ENCODE data around the gene PLCB1.

PLCB1 gene

GRCh38 chr20:8330785-8331695, 199.0 kb downstream of the PLCB1 start:
- Histone ChIP-seq H3K27me3 (replicated peaks in 2 of 5; ENCODE audit: control insufficient read depth in 4 of 5, insufficient read depth in 5 of 5, low read length in 4 of 5) (no peaks in the 10 kb centered on the region), H3K4me1 (ENCODE audit: control extremely low read depth in 1 of 4, control insufficient read depth in 4 of 4, insufficient read depth in 4 of 4, low read length in 3 of 4) (peaks cover 0 to 17% (median 11%) of the 10 kb centered on the region in 4 experiments), H3K36me3 (ENCODE audit: control insufficient read depth in 4 of 4, insufficient read depth in 4 of 4, low read length in 3 of 4) (no peaks in the 10 kb centered on the region), H3K9me3 (ENCODE audit: control extremely low read depth in 1 of 5, control insufficient read depth in 4 of 5, insufficient read depth in 2 of 5, low read depth in 1 of 5, low read length in 4 of 5) (no peaks in the 10 kb centered on the region), H3K4me3 (ENCODE audit: control insufficient read depth in 1 of 7, extremely low read depth in 1 of 7, insufficient read depth in 4 of 7, low read depth in 2 of 7, low read length in 6 of 7) (peak overlapping the region in 1 of 7 experiments; percentile 30), H3K27ac (ENCODE audit: insufficient read depth in 1 of 2, low read depth in 1 of 2, low read length in 2 of 2, poor library complexity in 1 of 2, severe bottlenecking in 2 of 2) (no peak overlapping the region)
- ChIA-PET POLR2A (no interaction called here), CTCF (interaction anchor here (0.7 to 1.3 kb wide), 3 partner anchors 17 to 390 kb away, joined by 3 to 5 read pairs (median 3); no protein-coding TSS in a partner anchor)
- no CpG with 5 or more reads among the region's 3 CpGs for WGBS (ENCODE audit: insufficient coverage)
- DNase-seq = peak; percentile 40 to 84 (median 72)

DNA sequence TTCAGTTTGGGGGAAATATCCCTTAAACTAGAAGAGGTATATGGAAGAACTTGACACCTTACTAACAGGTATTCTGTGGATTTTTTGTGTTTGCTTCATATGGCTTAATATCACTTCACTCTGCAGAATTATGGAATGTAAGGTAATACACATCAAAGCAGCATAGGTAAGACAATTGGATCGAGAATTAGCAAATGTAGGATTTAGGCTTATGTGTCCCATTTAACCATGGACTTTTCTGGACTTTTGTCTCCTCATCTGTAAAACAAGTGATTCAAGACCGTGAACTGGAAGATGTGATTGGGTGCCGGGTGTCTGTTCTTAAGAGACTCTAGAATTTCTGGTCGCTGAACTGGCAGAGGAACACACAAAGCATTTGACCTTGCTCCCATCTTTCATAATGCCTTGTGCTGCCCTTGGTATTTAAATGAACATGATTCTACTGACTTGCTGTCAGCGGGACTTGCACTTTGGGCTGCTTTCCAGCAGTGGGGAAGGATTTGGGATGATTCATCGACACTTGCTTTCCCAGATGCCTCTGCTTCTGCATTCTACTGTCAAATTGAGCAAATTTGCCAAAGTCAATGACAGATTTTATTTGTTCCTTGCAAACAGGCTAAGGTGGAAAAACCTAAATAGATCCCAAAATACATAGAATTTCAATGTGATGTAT, 199.8 kb downstream of the PLCB1 start:
- no peak for DNase-seq
- Histone ChIP-seq H3K36me3 (ENCODE audit: control insufficient read depth in 4 of 4, insufficient read depth in 4 of 4, low read length in 3 of 4) (no peaks in the 10 kb centered on the region), H3K27me3 (replicated peaks in 2 of 5; ENCODE audit: control insufficient read depth in 4 of 5, insufficient read depth in 5 of 5, low read length in 4 of 5) (no peaks in the 10 kb centered on the region), H3K27ac (ENCODE audit: insufficient read depth in 1 of 2, low read depth in 1 of 2, low read length in 2 of 2, poor library complexity in 1 of 2, severe bottlenecking in 2 of 2) (no peak overlapping the region), H3K4me3 (ENCODE audit: control insufficient read depth in 1 of 7, extremely low read depth in 1 of 7, insufficient read depth in 4 of 7, low read depth in 2 of 7, low read length in 6 of 7) (peak overlapping the region in 1 of 7 experiments; percentile 30), H3K9me3 (ENCODE audit: control extremely low read depth in 1 of 5, control insufficient read depth in 4 of 5, insufficient read depth in 2 of 5, low read depth in 1 of 5, low read length in 4 of 5) (no peaks in the 10 kb centered on the region), H3K4me1 (ENCODE audit: control extremely low read depth in 1 of 4, control insufficient read depth in 4 of 4, insufficient read depth in 4 of 4, low read length in 3 of 4) (peaks cover 0 to 17% (median 11%) of the 10 kb centered on the region in 4 experiments)
- WGBS (ENCODE audit: insufficient coverage) = 100% methylated on average over 5 of the region's 6 CpGs
- ChIA-PET CTCF (no interaction called here), POLR2A (no interaction called here)

DNA sequence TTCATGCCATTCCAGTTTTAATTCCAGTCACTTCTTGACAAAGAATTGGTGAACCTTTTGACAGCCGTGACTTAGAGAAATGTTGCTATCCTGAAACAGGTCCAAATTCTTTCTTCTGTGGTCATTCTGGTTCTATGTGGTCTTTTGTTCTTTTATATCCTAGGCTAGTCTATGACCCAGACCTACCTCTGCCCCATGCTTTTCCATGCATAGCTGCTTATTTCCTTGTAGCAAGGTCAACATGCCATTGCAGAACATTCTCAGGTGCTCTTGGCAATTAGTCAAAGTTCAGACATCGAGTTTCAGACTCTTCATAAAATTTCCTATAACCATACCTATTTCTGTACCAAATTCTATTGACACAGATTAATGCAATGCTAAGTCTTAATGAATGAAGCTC, 202.6 kb downstream of the PLCB1 start:
- H3K4me3 ChIP-seq (ENCODE audit: control insufficient read depth in 1 of 7, extremely low read depth in 1 of 7, insufficient read depth in 4 of 7, low read depth in 2 of 7, low read length in 6 of 7) = no peak overlapping the region
- DNase-seq = no peak
- H3K9me3 ChIP-seq (ENCODE audit: control extremely low read depth in 1 of 5, control insufficient read depth in 4 of 5, insufficient read depth in 2 of 5, low read depth in 1 of 5, low read length in 4 of 5) = no peaks in the 10 kb centered on the region
- no peaks in the 10 kb centered on the region for H3K27me3 ChIP-seq (replicated peaks in 2 of 5; ENCODE audit: control insufficient read depth in 4 of 5, insufficient read depth in 5 of 5, low read length in 4 of 5)
- peaks cover 0 to 17% (median 11%) of the 10 kb centered on the region in 4 experiments for H3K4me1 ChIP-seq (ENCODE audit: control extremely low read depth in 1 of 4, control insufficient read depth in 4 of 4, insufficient read depth in 4 of 4, low read length in 3 of 4)
- POLR2A ChIA-PET = no interaction called here
- no peaks in the 10 kb centered on the region for H3K36me3 ChIP-seq (ENCODE audit: control insufficient read depth in 4 of 4, insufficient read depth in 4 of 4, low read length in 3 of 4)
- no peak overlapping the region for H3K27ac ChIP-seq (ENCODE audit: insufficient read depth in 1 of 2, low read depth in 1 of 2, low read length in 2 of 2, poor library complexity in 1 of 2, severe bottlenecking in 2 of 2)
- CTCF ChIA-PET = interaction anchor here (1.0 to 1.3 kb wide), 2 partner anchors 10 to 21 kb away, joined by 3 to 4 read pairs; no protein-coding TSS in a partner anchor
- WGBS (ENCODE audit: insufficient coverage) = 100% methylated on average over 2 of the region's 2 CpGs

DNA sequence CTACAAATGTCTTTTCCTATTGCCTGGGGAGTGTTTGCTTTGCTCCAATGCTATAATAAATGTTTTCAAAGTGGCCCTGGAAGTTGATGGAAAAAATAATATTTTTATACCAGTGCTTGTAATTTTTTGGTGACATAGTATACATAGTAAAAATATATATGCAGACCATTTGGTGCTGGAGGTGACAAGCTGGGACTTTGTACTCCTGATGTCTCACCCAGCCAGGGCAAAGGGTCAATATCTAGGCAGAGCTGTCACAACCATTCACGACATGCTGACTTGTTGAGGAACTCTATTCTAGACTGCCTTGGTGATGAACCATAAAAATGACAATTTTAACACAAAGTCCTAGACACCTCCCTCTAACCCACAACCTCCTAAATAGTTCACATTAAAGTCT, 203.0 kb downstream of the PLCB1 start:
- Histone ChIP-seq H3K27me3 (replicated peaks in 2 of 5; ENCODE audit: control insufficient read depth in 4 of 5, insufficient read depth in 5 of 5, low read length in 4 of 5) (no peaks in the 10 kb centered on the region), H3K4me3 (ENCODE audit: control insufficient read depth in 1 of 7, extremely low read depth in 1 of 7, insufficient read depth in 4 of 7, low read depth in 2 of 7, low read length in 6 of 7) (no peak overlapping the region), H3K9me3 (ENCODE audit: control extremely low read depth in 1 of 5, control insufficient read depth in 4 of 5, insufficient read depth in 2 of 5, low read depth in 1 of 5, low read length in 4 of 5) (no peaks in the 10 kb centered on the region), H3K4me1 (ENCODE audit: control extremely low read depth in 1 of 4, control insufficient read depth in 4 of 4, insufficient read depth in 4 of 4, low read length in 3 of 4) (peaks cover 0 to 17% (median 11%) of the 10 kb centered on the region in 4 experiments), H3K27ac (ENCODE audit: insufficient read depth in 1 of 2, low read depth in 1 of 2, low read length in 2 of 2, poor library complexity in 1 of 2, severe bottlenecking in 2 of 2) (no peak overlapping the region), H3K36me3 (ENCODE audit: control insufficient read depth in 4 of 4, insufficient read depth in 4 of 4, low read length in 3 of 4) (no peaks in the 10 kb centered on the region)
- ChIA-PET CTCF (interaction anchor here (1.0 to 1.4 kb wide), 3 partner anchors 20 to 57 kb away, joined by 3 read pairs; no protein-coding TSS in a partner anchor), POLR2A (no interaction called here)
- 80% methylated on average over 1 of the region's 1 CpG for WGBS (ENCODE audit: insufficient coverage)
- DNase-seq = no peak

GRCh38 chr20:8335495-8336195, 203.6 kb downstream of the PLCB1 start:
- Histone ChIP-seq H3K4me1 (ENCODE audit: control extremely low read depth in 1 of 4, control insufficient read depth in 4 of 4, insufficient read depth in 4 of 4, low read length in 3 of 4) (peaks cover 0 to 12% (median 9%) of the 10 kb centered on the region in 4 experiments), H3K27ac (ENCODE audit: insufficient read depth in 1 of 2, low read depth in 1 of 2, low read length in 2 of 2, poor library complexity in 1 of 2, severe bottlenecking in 2 of 2) (no peak overlapping the region), H3K36me3 (ENCODE audit: control insufficient read depth in 4 of 4, insufficient read depth in 4 of 4, low read length in 3 of 4) (no peaks in the 10 kb centered on the region), H3K9me3 (ENCODE audit: control extremely low read depth in 1 of 5, control insufficient read depth in 4 of 5, insufficient read depth in 2 of 5, low read depth in 1 of 5, low read length in 4 of 5) (no peaks in the 10 kb centered on the region), H3K4me3 (ENCODE audit: control insufficient read depth in 1 of 7, extremely low read depth in 1 of 7, insufficient read depth in 4 of 7, low read depth in 2 of 7, low read length in 6 of 7) (no peak overlapping the region), H3K27me3 (replicated peaks in 2 of 5; ENCODE audit: control insufficient read depth in 4 of 5, insufficient read depth in 5 of 5, low read length in 4 of 5) (no peaks in the 10 kb centered on the region)
- ChIA-PET POLR2A (no interaction called here), CTCF (interaction anchor here (1.0 to 1.4 kb wide), 4 partner anchors 20 to 57 kb away, joined by 3 read pairs; no protein-coding TSS in a partner anchor)
- WGBS (ENCODE audit: insufficient coverage) = 92% methylated on average over 6 of the region's 7 CpGs
- DNase-seq = no peak

- no peaks in the 10 kb centered on the region for H3K4me1 ChIP-seq (ENCODE audit: control extremely low read depth in 1 of 4, control insufficient read depth in 4 of 4, insufficient read depth in 4 of 4, low read length in 3 of 4)
- 93% methylated on average over 3 of the region's 3 CpGs for WGBS (ENCODE audit: insufficient coverage)
- POLR2A ChIA-PET = no interaction called here
- H3K36me3 ChIP-seq (ENCODE audit: control insufficient read depth in 4 of 4, insufficient read depth in 4 of 4, low read length in 3 of 4) = no peaks in the 10 kb centered on the region
- H3K9me3 ChIP-seq (ENCODE audit: control extremely low read depth in 1 of 5, control insufficient read depth in 4 of 5, insufficient read depth in 2 of 5, low read depth in 1 of 5, low read length in 4 of 5) = no peaks in the 10 kb centered on the region
- CTCF ChIA-PET = interaction anchor here (1.6 kb wide), 1 partner anchor 79 kb away, joined by 3 read pairs; no protein-coding TSS in a partner anchor
- no peak overlapping the region for H3K4me3 ChIP-seq (ENCODE audit: control insufficient read depth in 1 of 7, extremely low read depth in 1 of 7, insufficient read depth in 4 of 7, low read depth in 2 of 7, low read length in 6 of 7)
- H3K27ac ChIP-seq (ENCODE audit: insufficient read depth in 1 of 2, low read depth in 1 of 2, low read length in 2 of 2, poor library complexity in 1 of 2, severe bottlenecking in 2 of 2) = no peak overlapping the region
- H3K27me3 ChIP-seq (replicated peaks in 2 of 5; ENCODE audit: control insufficient read depth in 4 of 5, insufficient read depth in 5 of 5, low read length in 4 of 5) = no peaks in the 10 kb centered on the region
- no peak for DNase-seq
These were observed 207.3 kb downstream of the PLCB1 start for GRCh38 chr20:8339349-8339748.

Measured in common myeloid progenitor, CD34-positive (primary cell).